Motor neuron (in vitro differentiated cells): ENCODE data around the gene RBPJL. TPM values are rescaled to one million over a fixed set of nuclear protein-coding genes. Genes with fewer than 3 reads are reported as not detected.

Experiments used
- ATAC-seq, 8 experiments: fragments of 200-7000 bp; cut with Tn5 transposase; replicated peaks in 6 of 8; 2 replicates each; pipeline ENCODE4 v1.8.0; 2021; ENCODE audit warnings: mild to moderate bottlenecking in 8 of 8, moderate library complexity in 8 of 8
- H3K27ac ChIP-seq, 2 donors: fragments of 250-450 bp; sonication (Bioruptor Pico); 2 replicates each; pipeline ENCODE4 v1.9.0; 2021; ENCODE audit warnings: antibody characterized with exemption in 2 of 2, mild to moderate bottlenecking in 2 of 2, moderate library complexity in 1 of 2
- H3K4me1 ChIP-seq, 2 donors: fragments of 250-450 bp; sonication (Bioruptor Pico); replicated peaks in 1 of 2; 2 replicates each; pipeline ENCODE4 v1.6.1; 2021; ENCODE audit warnings: antibody characterized with exemption in 2 of 2, mild to moderate bottlenecking in 2 of 2, moderate library complexity in 1 of 2
- H3K4me3 ChIP-seq, 5 donors: fragments of 250-450 bp; sonication (Bioruptor Pico); 2 replicates each; pipeline ENCODE4 v1.9.0; 2021; ENCODE audit warnings: antibody characterized with exemption in 5 of 5, mild to moderate bottlenecking in 5 of 5, moderate library complexity in 4 of 5
- WGBS, 10 experiments: fragments of 450-650 bp; shearing (Covaris generic); methylation state at CpG; one replicate each; pipeline ENCODE4 v1.0.0; 2022; 5-methylcytosine and 5-hydroxymethylcytosine counted together
- in situ Hi-C, 9 experiments: fragments of 400-800 bp; cut with MboI; loops; one replicate each; pipeline ENCODE4 v1.15.0; 2021; ENCODE audit warnings: low sequenced_read_pairs in 9 of 9, low pct_unique_long_range_greater_than_20kb in 2 of 9; ENCODE audit not compliant: unreplicated experiment in 9 of 9
- total RNA-seq, 8 experiments: library from RNA; unstranded; fragments of 300-600 nt; gene quantifications; 2 replicates each; pipeline versions ENCODE4 v1.2.3 to v1.2.4, GENCODE V29; 2022

The RBPJL gene
- total RNA-seq, 8 experiments from 2014 or later, result 0.62 TPM; not detected in 7

GRCh38 chr20:45282700-45283550, 23.7 kb upstream of the RBPJL start:
- peak in 2 of 8 experiments; percentile 35 to 44 for ATAC-seq
- Histone ChIP-seq H3K4me3 (no peak overlapping the region), H3K27ac (no peak overlapping the region), H3K4me1 (no peaks in the 10 kb centered on the region)
- 39 to 100% (median 67%) methylated on average over 1 to 4 of the region's 7 CpGs; no CpG with 5 or more reads in 5 of the 10 experiments for WGBS, 10 experiments
- in situ Hi-C loops, result loop anchor here in 6 of 9 experiments (25.0 kb wide), 3 partner anchors 146 to 246 kb away; partner anchors contain the start of genes KCNS1 (in 1 of the 6), WFDC12 (in 1 of the 6) and WFDC5 (in 1 of the 6)

DNA sequence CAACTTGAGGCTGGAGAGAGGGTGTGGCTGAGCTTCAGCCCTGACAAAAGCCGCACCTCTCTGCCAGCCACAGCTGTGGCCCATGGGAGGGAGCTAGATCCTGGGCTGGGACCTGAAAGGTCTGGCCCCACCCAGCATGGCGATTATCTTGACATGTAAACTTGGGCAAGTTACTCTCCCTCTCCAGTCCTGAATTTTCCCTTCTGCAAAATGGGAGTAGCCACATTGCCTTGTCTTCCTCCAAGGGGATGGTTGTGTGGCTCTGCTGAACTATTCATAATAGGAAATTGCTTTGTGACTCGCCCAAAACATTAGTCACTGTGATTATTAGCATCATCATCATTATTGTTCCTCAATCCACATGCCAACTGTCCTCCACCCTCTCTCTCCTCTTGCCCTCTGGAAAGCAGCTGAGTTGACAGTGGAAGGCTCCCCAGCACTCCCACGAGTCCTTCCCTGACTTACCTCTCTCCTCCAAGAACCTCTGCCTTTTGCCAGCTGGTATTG, 23.0 kb upstream of the RBPJL start:
- in situ Hi-C loops, result loop anchor here in 6 of 9 experiments (25.0 kb wide), 3 partner anchors 146 to 246 kb away; partner anchors contain the start of genes KCNS1 (in 1 of the 6), WFDC12 (in 1 of the 6) and WFDC5 (in 1 of the 6)
- ATAC-seq, result peak in 4 of 8 experiments; percentile 15 to 85 (median 73)
- H3K4me3 ChIP-seq, result no peak overlapping the region
- 0 to 70% (median 11%) methylated on average over 1 to 3 of the region's 4 CpGs; no CpG with 5 or more reads in 5 of the 10 experiments for WGBS, 10 experiments
- H3K27ac ChIP-seq, result no peak overlapping the region
- H3K4me1 ChIP-seq, result no peaks in the 10 kb centered on the region

DNA sequence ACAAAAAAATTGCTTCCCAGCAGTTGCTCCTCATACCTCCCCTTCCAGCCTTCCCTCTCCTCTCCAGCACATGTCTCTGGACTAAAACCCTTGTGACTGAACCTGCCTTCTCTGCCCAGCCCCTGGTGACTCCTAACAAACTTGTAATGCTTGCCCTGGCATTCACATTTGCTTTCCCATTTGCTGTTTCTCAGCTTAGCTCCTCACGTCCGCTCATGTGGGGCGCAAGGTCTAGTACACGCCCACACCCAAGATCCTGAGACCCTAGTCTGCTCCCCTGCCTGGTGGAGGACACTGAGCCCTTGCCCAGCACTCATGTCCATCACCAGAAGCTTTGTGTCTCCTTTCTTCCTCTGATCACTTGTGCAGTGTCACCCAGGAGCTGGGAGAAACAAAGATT, 18.3 kb upstream of the RBPJL start:
- in situ Hi-C loops, result loop anchor here in 6 of 9 experiments (25.0 kb wide), 3 partner anchors 151 to 251 kb away; partner anchors contain the start of genes KCNS1 (in 1 of the 6), WFDC12 (in 1 of the 6) and WFDC5 (in 1 of the 6)
- Histone ChIP-seq H3K4me1 (peaks cover 0 to 3% of the 10 kb centered on the region in 2 donors), H3K27ac (no peak overlapping the region), H3K4me3 (no peak overlapping the region)
- WGBS, 10 experiments, result 79 to 93% methylated on average over 4 of the region's 4 CpGs; no CpG with 5 or more reads in 8 of the 10 experiments
- ATAC-seq, result no peak

DNA sequence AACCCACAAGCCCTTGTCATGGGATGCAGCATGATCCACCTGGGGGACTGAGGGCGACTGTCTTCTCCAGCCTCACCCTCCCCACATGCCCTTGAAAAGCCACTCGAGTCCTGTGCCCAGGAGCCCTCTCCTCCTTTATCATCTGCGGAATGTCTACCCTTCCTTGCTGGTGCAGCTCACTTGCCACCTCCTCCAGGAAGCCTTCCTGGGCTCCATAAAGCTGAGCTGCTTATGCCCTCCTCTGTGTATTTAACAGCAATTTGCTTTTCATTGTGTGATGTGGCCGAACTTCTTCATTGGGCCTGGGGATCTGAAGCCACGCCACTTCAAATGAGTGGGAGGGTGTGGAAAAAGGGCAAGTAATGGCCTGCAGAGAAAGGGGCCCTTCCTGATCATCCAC, 17.8 kb upstream of the RBPJL start:
- no peak overlapping the region for H3K4me3 ChIP-seq
- no peak for ATAC-seq
- in situ Hi-C loops, result loop anchor here in 6 of 9 experiments (25.0 kb wide), 3 partner anchors 152 to 252 kb away; partner anchors contain the start of genes KCNS1 (in 1 of the 6), WFDC12 (in 1 of the 6) and WFDC5 (in 1 of the 6)
- no peak overlapping the region for H3K27ac ChIP-seq
- H3K4me1 ChIP-seq, result peaks cover 0 to 3% of the 10 kb centered on the region in 2 donors
- 60 to 100% (median 89%) methylated on average over 1 to 5 of the region's 5 CpGs; no CpG with 5 or more reads in 4 of the 10 experiments for WGBS, 10 experiments

- in situ Hi-C loops, result loop anchor here in 6 of 9 experiments (25.0 kb wide), 3 partner anchors 153 to 253 kb away; partner anchors contain the start of genes KCNS1 (in 1 of the 6), WFDC12 (in 1 of the 6) and WFDC5 (in 1 of the 6)
- Histone ChIP-seq H3K4me3 (no peak overlapping the region), H3K4me1 (peaks cover 0 to 3% of the 10 kb centered on the region in 2 donors), H3K27ac (no peak overlapping the region)
- WGBS, 10 experiments, result 17 to 100% (median 71%) methylated on average over 1 to 12 of the region's 13 CpGs
- ATAC-seq, result no peak
These were observed 16.5 kb upstream of the RBPJL start for GRCh38 chr20:45289942-45290676.

DNA sequence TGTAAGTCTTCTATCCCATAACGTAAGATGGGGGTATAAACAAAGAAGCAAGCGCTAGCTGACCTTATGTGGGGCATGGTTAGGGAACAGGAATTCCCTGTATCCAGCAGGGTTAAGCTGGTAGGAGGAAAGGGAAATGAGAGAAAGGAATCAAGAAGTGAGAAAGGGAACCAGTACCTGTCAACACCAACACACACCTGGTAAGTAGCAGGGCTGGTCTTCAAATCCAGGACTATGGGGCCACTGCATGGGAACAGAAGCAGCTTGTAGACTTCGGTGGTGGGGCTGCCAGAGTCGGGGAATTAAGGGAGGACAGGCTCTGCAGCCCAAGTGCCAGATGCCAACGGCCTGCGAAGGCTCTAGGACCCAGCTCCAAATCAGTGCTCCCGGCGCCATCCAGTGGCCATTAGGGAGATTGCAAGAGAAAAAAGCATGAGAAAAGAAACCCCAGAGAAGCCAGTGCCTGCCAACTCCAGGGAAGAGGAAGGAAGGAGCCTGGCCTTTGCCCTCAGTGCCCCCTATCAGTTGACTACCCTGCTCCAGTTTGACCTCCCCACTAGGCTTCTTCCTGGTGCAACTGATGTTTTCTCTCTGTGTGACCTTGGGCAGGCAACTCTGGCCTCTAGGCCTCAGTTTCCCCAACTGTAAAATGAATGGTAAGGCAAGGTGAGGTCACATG, 15.8 kb upstream of the RBPJL start:
- WGBS, 10 experiments, result 24 to 100% (median 48%) methylated on average over 1 to 6 of the region's 8 CpGs; no CpG with 5 or more reads in 3 of the 10 experiments
- H3K4me3 ChIP-seq, result no peak overlapping the region
- in situ Hi-C loops, result loop anchor here in 6 of 9 experiments (25.0 kb wide), 3 partner anchors 154 to 254 kb away; partner anchors contain the start of genes KCNS1 (in 1 of the 6), WFDC12 (in 1 of the 6) and WFDC5 (in 1 of the 6)
- ATAC-seq, result peak; percentile 19 to 59 (median 34)
- H3K4me1 ChIP-seq, result peaks cover 0 to 3% of the 10 kb centered on the region in 2 donors
- no peak overlapping the region for H3K27ac ChIP-seq

DNA sequence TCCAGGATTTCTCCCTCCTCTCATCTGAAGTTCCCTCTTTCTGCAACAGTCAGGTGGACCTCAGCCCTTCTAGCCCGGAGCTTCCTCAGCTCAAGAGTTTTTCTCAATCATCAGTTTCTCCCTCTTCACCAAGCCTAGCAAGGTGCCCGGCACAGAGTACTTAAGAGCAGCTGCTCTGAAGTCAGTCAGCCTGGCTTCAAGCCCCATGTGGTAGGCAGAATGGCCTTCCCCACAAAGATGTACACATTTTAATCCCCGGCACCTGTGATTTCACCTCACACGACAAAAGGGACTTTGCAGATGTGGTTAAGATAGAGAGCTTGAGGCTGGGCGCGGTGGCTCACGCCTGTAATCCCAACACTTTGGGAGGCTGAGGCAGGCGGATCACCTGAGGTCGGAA, 15.1 kb upstream of the RBPJL start:
- Histone ChIP-seq H3K4me1 (peaks cover 0 to 3% of the 10 kb centered on the region in 2 donors), H3K4me3 (no peak overlapping the region), H3K27ac (no peak overlapping the region)
- 77 to 97% (median 89%) methylated on average over 2 to 6 of the region's 9 CpGs; no CpG with 5 or more reads in 3 of the 10 experiments for WGBS, 10 experiments
- in situ Hi-C loops, result loop anchor here in 6 of 9 experiments (25.0 kb wide), 3 partner anchors 154 to 254 kb away; partner anchors contain the start of genes KCNS1 (in 1 of the 6), WFDC12 (in 1 of the 6) and WFDC5 (in 1 of the 6)
- ATAC-seq, result no peak

GRCh38 chr20:45292343-45292742, 14.3 kb upstream of the RBPJL start:
- ATAC-seq, result no peak
- no peak overlapping the region for H3K27ac ChIP-seq
- peaks cover 0 to 3% of the 10 kb centered on the region in 2 donors for H3K4me1 ChIP-seq
- in situ Hi-C loops, result loop anchor here in 6 of 9 experiments (25.0 kb wide), 3 partner anchors 155 to 255 kb away; partner anchors contain the start of genes KCNS1 (in 1 of the 6), WFDC12 (in 1 of the 6) and WFDC5 (in 1 of the 6)
- no peak overlapping the region for H3K4me3 ChIP-seq
- WGBS, 10 experiments, result 85 to 100% (median 100%) methylated on average over 1 to 2 of the region's 2 CpGs; no CpG with 5 or more reads in 3 of the 10 experiments

DNA sequence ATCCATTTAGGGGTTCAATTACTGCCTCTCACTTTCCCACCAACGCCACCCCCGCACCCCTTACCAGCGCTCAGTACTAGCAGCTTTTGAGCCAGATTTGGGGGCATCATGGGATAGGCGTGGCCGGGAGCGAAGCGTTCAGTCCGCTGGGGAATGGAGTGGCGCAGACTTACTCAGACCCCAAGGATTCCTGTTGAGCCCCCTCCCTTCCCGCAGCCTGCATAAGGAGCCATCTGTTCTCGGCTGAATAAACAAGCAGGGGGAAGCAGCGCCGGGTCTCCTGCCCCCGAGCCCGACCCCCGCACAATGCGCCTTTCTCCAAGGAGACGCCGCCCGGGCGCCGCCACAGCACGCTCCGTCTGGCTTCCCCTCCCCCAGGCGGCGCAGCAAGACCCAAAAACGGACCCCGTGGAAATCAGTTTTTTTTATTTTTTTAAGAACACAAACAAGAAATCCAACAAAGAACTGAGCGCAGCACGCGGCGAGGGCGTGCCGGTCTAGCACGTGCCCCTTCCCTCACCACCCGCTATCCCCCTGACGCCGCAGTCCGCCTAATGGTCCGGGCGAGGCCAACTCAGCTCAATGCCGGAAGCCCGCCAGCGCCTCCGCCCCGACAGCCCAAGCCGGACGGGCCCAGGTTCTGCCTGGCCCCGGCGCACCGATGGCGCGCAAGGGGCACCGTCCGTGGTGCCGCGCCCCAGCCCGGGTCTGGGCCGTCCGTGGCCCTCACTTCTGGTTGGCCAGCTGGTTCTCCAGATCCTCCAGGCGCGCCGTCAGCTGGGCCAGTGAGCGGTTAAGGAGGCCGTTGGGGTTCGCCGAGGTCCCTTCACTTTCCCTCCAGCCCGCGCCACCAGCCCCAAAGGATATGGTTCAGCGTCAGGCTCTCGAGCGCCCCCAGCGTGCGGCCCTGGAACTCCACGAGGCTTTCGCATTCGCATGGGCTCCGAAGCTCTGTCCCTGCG, 13.3 kb upstream of the RBPJL start:
- Histone ChIP-seq H3K4me1 (peaks cover 0 to 3% of the 10 kb centered on the region in 2 donors), H3K27ac (peak overlapping the region; percentile 34 to 52), H3K4me3 (peak overlapping the region; percentile 32 to 50 (median 44))
- in situ Hi-C loops, result loop anchor here in 6 of 9 experiments (25.0 kb wide), 3 partner anchors 156 to 256 kb away; partner anchors contain the start of genes KCNS1 (in 1 of the 6), WFDC12 (in 1 of the 6) and WFDC5 (in 1 of the 6)
- peak; percentile 84 to 90 (median 88) for ATAC-seq
- 0 to 13% (median 4%) methylated on average over 2 to 15 of the region's 79 CpGs; no CpG with 5 or more reads in 5 of the 10 experiments for WGBS, 10 experiments

DNA sequence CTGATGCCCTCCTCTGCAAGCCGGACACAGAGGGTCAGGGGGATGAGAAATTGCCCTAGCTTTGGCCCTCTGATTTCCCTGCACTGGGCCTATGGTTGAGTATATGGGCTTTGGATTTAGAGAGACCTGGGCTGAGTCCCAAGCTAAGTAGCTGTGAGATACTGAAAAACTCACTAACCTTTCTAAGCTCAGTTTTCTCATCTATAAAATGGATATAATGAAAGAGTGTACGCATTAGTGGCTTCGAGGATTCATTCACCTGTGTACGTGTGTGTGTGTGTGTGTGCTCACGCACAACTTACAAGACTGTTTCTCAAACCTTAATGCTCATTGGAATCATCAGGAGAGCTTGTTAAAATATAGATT, 12.7 kb upstream of the RBPJL start:
- peak overlapping the region in 4 of 5 donors; percentile 32 to 50 (median 38) for H3K4me3 ChIP-seq
- no peak overlapping the region for H3K27ac ChIP-seq
- ATAC-seq, result no peak
- in situ Hi-C loops, result loop anchor here in 6 of 9 experiments (25.0 kb wide), 3 partner anchors 157 to 257 kb away; partner anchors contain the start of genes KCNS1 (in 1 of the 6), WFDC12 (in 1 of the 6) and WFDC5 (in 1 of the 6)
- 45 to 94% (median 92%) methylated on average over 2 to 5 of the region's 5 CpGs; no CpG with 5 or more reads in 5 of the 10 experiments for WGBS, 10 experiments
- peaks cover 0 to 3% of the 10 kb centered on the region in 2 donors for H3K4me1 ChIP-seq
